GM21786 (cell line): ENCODE measurements around the gene SESN1.
A peak's percentile ranks its signal among the peaks of the same experiment; 100 is the strongest.
"Not testable (repeated sequence)": the region's sequence is repeated elsewhere in the genome, so short reads cannot be mapped to it uniquely, and the experiment has no call there.

Experiments
- ATAC-seq: cut with Tn5 transposase; IDR thresholded peaks from one replicate; pipeline ENCODE4 v1.9.1; 2021; ENCODE audit not compliant: unreplicated experiment

The SESN1 gene

DNA sequence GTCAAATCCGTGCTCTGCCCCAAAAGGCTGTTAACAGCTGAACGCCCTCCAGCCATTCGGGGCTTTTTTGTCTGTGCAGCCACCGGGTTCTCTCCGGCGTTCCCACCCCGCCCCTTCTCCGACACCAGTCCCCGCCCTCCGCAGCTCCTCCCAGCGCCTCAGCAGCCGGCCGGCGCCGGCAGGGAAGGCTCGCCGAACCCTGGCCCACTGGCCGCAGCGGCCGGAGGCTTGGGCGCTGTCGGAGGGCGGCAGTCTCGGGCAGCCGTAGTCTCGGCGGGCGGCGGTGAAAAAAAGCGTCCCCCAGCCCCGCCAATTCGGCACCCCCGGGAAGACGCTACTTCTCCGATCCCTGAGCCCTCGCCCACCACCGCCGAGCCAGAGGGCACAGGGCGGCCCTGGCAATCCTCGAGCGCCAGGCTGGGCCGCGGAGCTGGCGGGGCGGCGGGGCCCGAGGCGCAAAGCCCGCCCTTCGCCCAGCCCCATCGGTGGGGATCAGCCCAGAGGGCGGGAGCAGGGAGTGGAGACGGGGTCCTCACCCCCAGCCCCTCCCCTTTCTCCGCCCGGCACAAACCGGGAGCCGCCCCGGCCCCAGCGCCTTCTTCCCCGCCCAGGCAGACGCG is at the start of gene SESN1:
TSS of gene SESN1 (minus strand) at position 431 of the 620 bp plus-strand sequence. CDS start 773 bp downstream, outside the sequence.
- peak; percentile 57 for ATAC-seq

DNA sequence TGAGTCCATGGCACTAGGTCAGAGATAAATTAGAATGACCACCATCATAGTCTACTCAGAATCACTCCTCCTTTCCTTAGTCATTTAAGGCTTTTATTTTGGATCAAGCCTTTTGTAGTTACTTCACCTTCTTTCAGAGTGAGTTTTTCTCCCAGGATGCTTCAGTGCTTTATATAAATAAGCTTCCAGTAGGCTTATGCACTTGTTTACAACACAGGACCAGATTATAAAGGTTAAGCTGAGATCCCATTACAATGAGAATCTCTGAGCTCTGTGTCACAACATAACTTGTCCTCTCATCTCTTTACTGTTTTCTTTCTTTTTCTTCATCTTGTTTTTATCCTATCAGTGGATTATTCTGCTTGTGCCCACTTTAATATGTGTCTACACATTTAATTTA is 48.5 kb upstream of the SESN1 start:
- ATAC-seq = no peak

DNA sequence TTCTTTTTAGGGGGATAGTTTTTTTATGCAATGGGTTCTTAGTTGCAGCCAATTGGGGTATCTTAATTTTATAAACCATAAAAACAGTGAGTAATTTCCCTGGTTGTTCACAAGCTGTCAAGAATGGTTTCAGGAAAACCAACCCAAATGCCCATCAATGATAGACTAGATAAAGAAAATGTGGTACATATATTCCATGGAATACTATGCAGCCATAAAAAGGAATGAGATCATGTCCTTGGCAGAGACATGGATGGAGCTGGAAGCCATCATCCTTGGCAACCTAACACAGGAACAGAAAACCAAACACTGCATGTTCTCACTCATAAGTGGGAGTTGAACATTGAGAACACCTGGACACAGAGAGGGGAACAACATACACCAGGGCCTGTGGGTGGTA is 47.4 kb upstream of the SESN1 start:
- ATAC-seq = not testable (repeated sequence)

DNA sequence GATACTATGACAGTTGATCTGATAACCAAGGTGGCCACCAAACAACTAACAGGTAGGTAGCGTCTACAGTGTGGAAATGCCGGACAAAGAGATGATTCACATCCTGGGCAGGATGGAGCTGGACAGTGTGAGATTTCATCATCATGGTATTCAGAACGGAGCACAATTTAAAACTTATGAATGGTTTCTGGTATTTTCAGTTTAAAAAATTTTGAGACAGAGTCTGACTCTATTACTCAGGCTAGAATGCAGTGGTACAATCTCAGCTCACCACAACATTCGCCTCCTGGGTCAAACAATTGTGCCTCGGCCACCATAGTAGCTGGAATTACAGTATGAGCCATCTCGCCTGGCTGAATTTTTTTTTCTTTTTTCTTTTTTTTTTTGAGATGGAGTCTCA is 44.5 kb upstream of the SESN1 start:
- ATAC-seq = no peak

DNA sequence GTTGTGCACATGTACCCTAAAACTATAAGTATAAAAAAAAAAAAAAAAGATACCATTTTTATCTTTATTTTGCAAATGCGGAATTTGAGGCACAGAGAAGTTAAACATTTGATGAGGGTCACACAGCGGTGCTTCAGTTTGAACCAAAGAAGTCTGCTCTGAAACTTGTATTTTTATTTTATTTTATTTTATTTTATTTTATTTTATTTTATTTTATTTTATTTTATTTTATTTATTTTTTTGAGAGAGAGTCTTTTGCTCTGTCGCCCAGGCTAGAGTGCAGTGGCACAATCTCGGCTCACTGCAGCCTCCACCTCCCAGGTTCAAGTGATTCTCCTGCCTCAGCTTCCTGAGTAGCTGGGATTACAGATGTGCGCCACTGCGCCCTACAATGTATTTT is 41.9 kb upstream of the SESN1 start:
- not testable (repeated sequence) for ATAC-seq

DNA sequence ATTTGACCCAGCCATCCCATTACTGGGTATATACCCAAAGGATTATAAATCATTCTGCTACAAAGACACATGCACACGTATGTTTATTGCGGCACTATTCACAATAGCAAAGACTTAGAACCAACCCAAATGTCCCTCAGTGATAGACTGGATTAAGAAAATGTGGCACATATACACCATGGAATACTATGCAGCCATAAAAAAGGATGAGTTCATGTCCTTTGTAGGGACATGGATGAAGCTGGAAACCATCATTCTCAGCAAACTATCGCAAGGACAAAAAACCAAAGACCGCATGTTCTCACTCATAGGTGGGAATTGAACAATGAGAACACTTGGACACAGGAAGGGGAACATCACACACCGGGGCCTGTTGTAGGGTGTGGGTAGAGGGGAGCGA is 41.4 kb upstream of the SESN1 start:
- ATAC-seq = not testable (repeated sequence)

DNA sequence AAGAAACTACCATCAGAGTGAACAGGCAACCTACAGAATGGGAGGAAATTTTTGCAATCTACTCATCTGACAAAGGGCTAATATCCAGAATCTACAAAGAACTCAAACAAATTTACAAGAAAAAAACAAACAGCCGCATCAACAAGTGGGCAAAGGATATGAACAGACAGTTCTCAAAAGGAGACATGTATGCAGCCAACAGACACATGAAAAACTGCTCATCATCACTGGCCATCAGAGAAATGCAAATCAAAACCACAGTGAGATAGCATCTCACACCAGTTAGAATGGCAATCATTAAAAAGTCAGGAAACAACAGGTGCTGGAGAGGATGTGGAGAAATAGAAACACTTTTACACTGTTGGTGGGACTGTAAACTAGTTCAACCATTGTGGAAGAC is 41.0 kb upstream of the SESN1 start:
- ATAC-seq = not testable (repeated sequence)

DNA sequence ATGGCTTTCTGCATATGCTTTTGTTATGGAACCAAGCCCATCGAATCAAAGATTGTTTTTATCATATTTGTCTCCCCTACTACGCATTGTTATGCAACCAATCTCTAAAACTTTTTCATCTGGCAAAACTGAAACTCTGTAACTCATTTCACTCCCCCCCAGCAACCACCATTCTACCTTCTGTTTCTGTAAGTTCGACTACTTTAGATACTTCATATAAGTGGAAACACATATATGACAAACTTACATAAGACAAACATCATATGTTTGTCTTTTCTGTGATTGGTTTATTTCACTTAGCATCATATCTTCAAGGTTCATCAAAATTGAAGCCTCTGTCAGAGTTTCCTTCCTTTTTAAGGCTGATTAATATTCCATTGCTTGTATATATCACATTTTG is 35.4 kb upstream of the SESN1 start:
- no peak for ATAC-seq

DNA sequence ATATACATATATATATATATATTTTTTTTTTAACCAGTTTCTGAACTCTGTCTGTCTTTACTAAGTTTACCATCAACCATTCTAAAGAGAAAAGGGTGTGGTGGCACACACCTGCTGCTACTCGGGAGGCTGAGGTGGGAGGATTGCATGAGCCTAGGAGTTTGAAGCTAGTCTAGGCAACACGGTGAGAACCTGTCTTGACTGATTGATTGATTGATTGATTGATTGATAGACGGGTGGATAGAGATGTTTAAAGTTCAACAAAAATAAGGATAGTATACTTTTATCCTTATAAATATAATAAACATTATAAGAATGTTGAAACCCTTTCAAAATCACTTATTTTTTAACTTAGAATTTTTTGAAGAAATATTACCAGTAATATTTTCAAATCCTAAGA is 30.9 kb upstream of the SESN1 start:
- ATAC-seq = no peak

DNA sequence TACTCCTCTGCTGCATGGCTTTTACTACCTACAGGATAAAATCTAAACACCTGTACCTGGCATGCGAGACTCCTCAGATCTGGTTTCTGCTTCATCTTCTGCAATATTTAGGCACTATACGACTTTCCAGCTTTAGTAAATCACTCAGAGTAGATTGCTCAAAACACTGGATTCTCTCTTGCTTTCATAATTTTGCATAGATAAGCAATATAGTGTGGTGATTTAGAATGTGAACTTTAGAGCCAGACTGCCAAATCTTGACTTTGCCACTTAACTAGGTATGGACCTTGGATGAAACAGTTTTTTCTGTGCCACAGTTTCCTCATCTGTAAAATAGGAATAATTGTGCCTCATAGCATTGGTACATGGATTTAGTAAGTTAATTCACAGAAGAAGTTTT is 29.6 kb upstream of the SESN1 start:
- no peak for ATAC-seq

DNA sequence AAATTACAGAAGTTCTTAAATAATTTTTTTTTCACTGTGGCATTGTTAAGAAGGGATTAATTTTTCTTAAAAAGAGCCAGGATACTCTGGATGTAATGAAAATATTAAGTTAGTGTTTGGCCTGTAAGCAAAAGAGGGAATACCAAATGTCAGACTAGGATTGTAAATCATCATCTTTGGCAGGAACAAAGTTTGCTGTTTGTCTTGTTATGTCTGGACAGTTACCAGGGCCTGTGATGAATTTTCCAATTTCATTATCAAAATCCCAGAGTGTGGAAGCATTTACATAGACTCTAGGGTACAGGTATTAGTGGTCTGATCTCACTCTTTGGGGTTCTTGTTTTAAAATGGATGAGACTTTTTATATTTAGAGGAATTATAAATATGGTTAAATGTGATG is 26.8 kb upstream of the SESN1 start:
- ATAC-seq = no peak

DNA sequence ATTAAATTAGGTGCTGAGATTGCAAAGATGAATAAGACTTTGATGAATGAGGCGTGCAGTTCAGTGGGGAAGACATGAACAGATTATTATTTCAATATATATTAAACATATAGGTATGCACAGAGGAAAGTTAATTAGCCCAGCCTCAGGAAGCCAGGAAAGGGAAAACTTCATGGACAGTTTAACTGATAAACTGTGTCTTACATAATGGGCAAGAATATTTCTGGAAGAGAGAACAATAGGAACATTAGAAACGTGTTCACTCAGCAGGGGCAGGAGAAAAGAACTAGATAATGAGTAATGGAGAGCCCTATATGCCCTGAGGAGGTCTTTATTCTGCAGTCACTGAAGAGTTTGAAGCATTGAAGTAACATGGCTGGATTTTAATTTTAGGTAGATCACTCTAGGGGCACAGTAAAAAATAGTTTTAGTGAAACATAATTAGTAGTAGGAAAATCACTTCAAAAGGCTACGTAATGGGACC is 24.3 kb upstream of the SESN1 start:
- no peak for ATAC-seq

DNA sequence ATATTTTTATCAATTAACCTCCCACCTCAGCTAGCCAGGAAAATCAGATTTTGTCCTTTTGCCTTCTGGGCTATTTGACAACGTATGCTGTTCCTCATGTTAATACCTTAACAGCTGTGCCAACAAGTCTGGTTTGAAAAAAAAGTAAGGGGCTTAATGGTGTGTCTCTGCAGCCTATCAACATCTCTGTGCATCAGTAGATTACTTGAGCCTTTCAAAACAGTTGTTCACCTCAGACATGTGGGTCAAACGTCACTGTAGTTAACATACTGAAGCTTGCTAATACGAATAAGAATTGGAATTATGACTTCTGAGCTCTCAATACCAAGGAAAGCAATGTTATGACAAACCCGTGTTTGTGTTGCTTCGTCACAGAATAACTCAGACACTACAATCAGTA is 23.7 kb upstream of the SESN1 start:
- ATAC-seq = no peak

DNA sequence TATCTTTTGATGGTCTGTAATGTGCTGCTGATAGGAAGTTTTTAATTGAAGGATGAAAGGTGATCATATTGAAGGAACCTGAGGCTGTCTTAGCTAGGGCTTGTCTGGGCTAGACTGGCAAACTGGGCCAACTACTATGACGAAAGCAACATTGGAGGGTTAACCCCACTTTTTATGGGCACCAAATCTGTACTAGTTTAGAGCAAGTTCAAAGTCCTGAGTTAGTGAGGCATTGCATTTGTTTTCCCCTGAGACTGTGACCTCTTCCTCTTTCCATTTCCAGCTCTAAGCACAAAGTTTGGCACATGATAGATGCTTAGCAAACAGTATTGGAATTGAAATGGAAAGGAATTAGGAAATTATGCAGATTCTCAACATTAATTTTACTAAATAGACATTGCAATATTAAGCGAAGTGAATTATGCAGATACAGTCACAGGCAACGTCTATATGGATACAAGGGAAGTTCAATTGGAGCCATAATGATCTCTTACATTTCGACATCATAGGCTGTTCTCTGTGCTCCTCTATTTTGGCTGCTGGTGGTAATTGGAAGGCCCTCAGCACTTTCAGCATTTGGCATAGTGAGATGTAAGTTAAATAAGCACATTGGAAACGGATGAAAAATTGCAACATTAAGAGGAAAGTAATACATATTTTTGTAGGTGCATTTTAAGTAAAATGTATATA is 22.8 kb upstream of the SESN1 start:
- ATAC-seq = peak; percentile 86

DNA sequence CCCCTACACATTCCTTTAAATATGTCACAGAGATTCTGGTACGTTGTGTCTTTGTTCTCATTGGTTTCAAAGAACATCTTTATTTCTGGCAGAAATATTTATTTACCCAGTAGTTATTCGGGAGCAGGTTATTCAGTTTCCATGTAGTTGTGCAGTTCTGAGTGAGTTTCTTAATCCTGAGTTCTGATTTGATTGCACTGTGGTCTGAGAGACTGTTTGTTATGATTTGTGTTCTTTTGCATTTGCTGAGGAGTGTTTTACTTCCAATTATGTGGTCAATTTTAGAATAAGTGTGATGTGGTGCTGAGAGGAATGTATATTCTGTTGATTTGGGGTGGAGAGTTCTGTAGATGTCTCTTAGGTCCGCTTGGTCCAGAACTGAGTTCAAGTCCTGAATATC is 18.0 kb upstream of the SESN1 start:
- ATAC-seq = not testable (repeated sequence)

DNA sequence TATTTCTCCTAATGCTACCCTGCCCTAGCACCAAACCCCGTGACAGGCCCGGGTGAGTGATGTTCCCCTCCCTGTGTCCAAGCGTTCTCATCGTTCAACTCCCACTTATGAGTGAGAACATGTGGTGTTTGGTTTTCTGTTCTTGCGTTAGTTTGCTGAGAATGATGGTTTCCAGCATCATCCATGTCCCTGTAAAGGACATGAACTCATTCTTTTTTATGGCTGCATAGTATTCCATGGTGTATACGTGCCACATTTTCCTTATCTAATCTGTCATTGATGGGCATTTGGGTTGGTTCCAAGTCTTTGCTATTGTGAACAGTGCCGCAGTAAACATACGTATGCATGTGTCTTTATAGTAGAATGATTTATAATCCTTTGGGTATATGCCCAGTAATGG is 15.0 kb upstream of the SESN1 start:
- ATAC-seq = not testable (repeated sequence)

DNA sequence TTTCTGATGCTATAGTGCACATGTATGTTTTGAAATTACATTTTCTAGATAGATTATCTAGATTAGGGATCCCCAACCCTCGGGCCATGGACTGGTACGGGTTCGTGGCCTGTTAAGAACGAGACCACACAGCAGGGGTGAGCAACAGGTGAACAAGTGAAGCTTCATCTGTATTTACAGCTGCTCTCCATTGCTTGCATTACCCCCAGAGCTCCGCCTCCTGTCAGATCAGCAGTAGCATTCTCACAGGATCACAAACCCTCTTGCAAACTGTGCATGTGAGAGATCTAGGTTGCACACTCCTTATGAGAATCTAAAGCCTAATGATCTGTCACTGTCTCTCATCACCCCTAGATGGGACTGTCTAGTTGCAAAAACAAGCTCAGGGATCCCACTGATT is 11.0 kb upstream of the SESN1 start:
- no peak for ATAC-seq

DNA sequence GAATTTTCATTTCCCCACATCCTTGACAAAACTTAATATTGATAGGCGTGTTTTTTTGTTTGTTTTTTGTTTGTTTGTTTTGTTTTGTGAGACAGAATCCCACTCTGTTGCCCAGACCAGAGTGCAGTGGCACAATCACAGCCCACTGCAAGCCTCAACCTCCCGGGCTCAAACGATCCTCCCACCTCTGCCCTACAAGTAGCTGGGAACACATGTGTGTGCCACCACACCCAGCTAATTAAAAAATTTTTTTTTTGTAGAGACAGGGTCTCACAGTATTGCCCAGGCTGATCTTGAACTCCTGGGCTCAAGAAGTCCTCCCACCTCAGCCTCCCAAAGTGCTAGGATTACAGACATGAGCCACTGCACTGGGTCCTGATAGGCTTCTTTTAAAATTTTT is 9.9 kb upstream of the SESN1 start:
- no peak for ATAC-seq

DNA sequence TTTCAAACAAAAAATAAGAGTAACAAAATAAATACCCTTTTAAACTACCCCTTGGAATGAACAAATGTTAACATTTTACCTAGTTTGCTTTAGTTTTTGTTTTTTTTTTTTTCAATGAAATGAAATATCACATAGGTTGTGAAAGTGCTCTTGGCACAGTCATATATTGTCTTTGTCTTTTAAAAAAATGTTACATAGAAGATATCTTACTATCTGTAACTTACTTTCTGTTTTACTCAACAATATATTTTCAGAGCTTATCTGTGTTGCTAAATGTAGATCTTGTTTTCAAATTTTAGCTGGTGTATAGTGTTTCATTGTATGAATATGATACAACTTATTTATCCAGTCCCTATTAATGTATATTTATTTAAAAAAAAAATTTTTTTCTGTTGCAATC is 9.3 kb upstream of the SESN1 start:
- peak; percentile 82 for ATAC-seq

DNA sequence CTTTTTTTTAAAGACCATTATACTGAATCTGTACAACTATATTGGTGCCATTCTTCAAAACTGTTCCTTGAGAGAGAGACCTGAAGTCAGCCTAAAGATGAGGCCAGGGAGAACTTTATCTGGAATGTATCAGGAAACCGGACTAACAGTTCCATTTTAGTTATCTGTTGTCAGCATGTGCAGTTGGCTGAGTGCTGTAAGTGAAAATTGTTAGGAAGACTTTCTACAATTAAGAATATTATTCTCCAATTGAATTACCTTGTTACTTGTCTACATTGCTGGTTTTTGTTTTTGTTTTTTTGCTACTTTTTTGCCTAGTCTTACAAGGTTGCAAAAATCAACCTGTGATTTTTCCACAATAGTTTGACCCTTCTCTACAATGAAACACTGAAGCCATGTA is 8.1 kb upstream of the SESN1 start:
- ATAC-seq = no peak

DNA sequence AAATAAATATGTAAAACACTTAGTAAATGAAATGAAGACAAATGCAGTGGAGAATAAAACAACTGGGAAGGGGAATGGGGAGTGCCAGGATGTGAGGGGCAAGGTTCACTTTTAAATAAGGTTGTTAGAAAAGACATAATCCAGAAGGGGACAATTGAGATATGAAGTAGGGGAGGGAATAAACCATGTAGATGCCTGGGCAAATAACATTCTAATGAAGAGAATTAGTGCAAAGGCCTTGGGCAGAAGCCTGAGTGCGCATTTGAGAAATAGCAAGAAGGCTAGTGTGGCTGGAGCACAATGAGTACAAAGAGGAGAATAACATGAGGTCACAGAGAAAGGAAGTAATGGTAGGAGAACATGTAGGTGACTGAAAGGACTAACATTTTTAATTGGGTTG is 3.0 kb upstream of the SESN1 start:
- no peak for ATAC-seq

DNA sequence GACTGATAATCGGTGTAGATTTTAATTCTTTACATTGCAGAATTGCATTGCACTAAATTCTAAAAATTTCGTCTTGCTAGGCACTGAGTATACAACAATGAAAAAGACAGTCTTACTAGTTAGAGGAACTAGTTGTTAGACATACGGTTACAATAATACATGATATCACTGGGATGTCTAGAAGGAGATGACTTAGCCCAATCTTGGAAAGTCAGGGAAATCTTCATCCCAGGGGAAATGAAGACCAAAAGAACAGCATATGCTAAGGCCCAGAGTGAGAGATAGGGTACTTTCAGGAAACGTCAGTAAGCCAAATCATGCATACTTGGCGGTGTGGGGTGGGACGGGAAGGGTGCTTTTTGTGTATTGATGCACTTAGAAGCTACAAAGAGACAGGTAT is 1.6 kb upstream of the SESN1 start:
- ATAC-seq = no peak

DNA sequence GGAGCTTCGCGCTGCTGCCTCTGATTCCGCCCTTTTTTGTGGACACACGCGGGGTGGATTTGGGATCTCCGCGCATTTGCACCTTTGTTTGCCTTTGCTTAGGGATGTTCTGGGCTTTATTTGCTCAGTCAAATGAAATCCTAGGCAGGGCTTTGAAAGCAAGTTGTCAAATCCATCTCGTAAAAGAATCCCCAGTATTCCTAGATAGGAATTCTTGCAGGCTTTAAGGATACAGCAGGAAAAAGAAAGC is 1.1 kb upstream of the SESN1 start:
- ATAC-seq = no peak
